K562 (cell line): Measurements from ENCODE around the gene ADAM19. TPM values are rescaled to one million over a fixed set of nuclear protein-coding genes. Genes with fewer than 3 reads are reported as not detected.
A peak's percentile ranks its signal among the peaks of the same experiment; 100 is the strongest.

Experiments
- CBFA2T3 ChIP-seq: fragments of 450-650 bp; IDR thresholded peaks from 2 replicates; pipeline ENCODE4 v1.6.1; 2017
- CHCHD3 ChIP-seq: fragments of 250-450 bp; sonication (Bioruptor Pico); IDR thresholded peaks from 2 replicates; pipeline ENCODE4 v2.1.2; 2022; ENCODE audit warnings: mild to moderate bottlenecking
- CREBBP ChIP-seq: IDR thresholded peaks from one replicate; pipeline ENCODE4 v1.6.1; 2012; ENCODE audit warnings: low read depth, mild to moderate bottlenecking, control low read depth, inconsistent platforms, low read length
- FOXJ3 ChIP-seq: sonication (generic); formaldehyde crosslinking; IDR thresholded peaks from 2 replicates; pipeline ENCODE4 v1.4.0; 2020; ENCODE audit warnings: mild to moderate bottlenecking, missing genetic modification reagents
- FOXK2 ChIP-seq, 2 experiments: fragments of 450-650 bp; IDR thresholded peaks in 1 of 2; conservative IDR thresholded peaks in 1 of 2; 2 replicates each; pipeline ENCODE4 v1.6.1; 2016; ENCODE audit warnings: low read depth in 2 of 2, mild to moderate bottlenecking in 1 of 2
- MBD1 ChIP-seq: fragments of 250-450 bp; sonication (Bioruptor Pico); IDR thresholded peaks from 2 replicates; pipeline ENCODE4 v1.8.0; 2022; ENCODE audit warnings: inconsistent platforms
- NFYB ChIP-seq: IDR thresholded peaks from 2 replicates; pipeline ENCODE4 v1.6.1; 2011; ENCODE audit warnings: mild to moderate bottlenecking, moderate library complexity; ENCODE audit not compliant: insufficient read length; ENCODE audit errors: extremely low read depth
- RAD51 ChIP-seq: fragments of 450-650 bp; IDR thresholded peaks from 2 replicates; pipeline ENCODE4 v1.7.1; 2016; ENCODE audit warnings: low read depth, mild to moderate bottlenecking, borderline replicate concordance
- RBBP5 ChIP-seq: fragments of 200-600 bp; sonication (generic); IDR thresholded peaks from 2 replicates; pipeline ENCODE4 v1.6.1; 2012; ENCODE audit warnings: borderline replicate concordance, mild to moderate bottlenecking, low read length, control low read depth, inconsistent platforms; ENCODE audit not compliant: insufficient read depth, poor library complexity, severe bottlenecking
- SETDB1 ChIP-seq: IDR thresholded peaks from one replicate; pipeline ENCODE4 v1.6.1; 2012; ENCODE audit warnings: low read length, control low read depth, inconsistent platforms
- SMARCA5 ChIP-seq: fragments of 450-650 bp; IDR thresholded peaks from 2 replicates; pipeline ENCODE4 v1.6.1; 2016
- TOE1 ChIP-seq, 2 experiments: fragments of 450-650 bp in 1 of 2; sonication (generic) in 1 of 2; formaldehyde crosslinking in 1 of 2; IDR thresholded peaks; 2 replicates each; pipeline versions ENCODE4 v1.7.1 to v1.8.0; 2016 to 2022; ENCODE audit warnings: borderline replicate concordance in 2 of 2, mild to moderate bottlenecking in 2 of 2, antibody characterized with exemption in 1 of 2, inconsistent platforms in 1 of 2, low read depth in 1 of 2, missing genetic modification reagents in 1 of 2, moderate library complexity in 1 of 2
- TSHZ1 ChIP-seq: fragments of 250-450 bp; sonication (Bioruptor Pico); IDR thresholded peaks from 2 replicates; pipeline ENCODE4 v1.4.0; 2020; ENCODE audit warnings: mild to moderate bottlenecking, moderate library complexity
- XRCC3 ChIP-seq: fragments of 450-650 bp; IDR thresholded peaks from 2 replicates; pipeline ENCODE4 v1.6.1; 2017; ENCODE audit warnings: mild to moderate bottlenecking, moderate library complexity
- ZNF197 ChIP-seq: fragments of 200-800 bp; sonication (Bioruptor generic); IDR thresholded peaks from 2 replicates; pipeline ENCODE4 v1.6.1; 2016; ENCODE audit warnings: low read depth, missing genetic modification characterization, missing compliant biosample characterization
- ZNF436 ChIP-seq: fragments of 250-450, 450-650 bp; sonication (Bioruptor Pico); formaldehyde crosslinking; IDR thresholded peaks from 2 replicates; pipeline ENCODE4 v1.7.0; 2020; ENCODE audit warnings: mild to moderate bottlenecking
- ZNF695 ChIP-seq: fragments of 450-650 bp; formaldehyde crosslinking; IDR thresholded peaks from 2 replicates; pipeline ENCODE4 v1.4.0; 2020; ENCODE audit warnings: mild to moderate bottlenecking, moderate library complexity
- ZNF79 ChIP-seq: fragments of 250-450 bp; sonication (Bioruptor Pico); IDR thresholded peaks from 2 replicates; pipeline ENCODE4 v1.4.0; 2020; ENCODE audit warnings: low read depth, mild to moderate bottlenecking, moderate library complexity
- polyA plus RNA-seq, 8 experiments: library from polyadenylated mRNA; depleted of rRNA in 4 of 8; stranded (reverse) in 5 of 8; unstranded in 3 of 8; fragments of >200 nt; fragmentation: Nextera tagmentation in 2 of 8; fragmentation: Illumina TruSeq in 1 of 8; extraction: Ambion mirVana in 2 of 8; extraction: Trizol in 1 of 8; gene quantifications; 2 replicates each; pipeline versions ENCODE4 v1.2.1 to v1.2.3, GENCODE V29; 2011 to 2014; ENCODE audit warnings: inconsistent platforms in 1 of 8, missing spikeins in 1 of 8
- total RNA-seq, 7 experiments: library from RNA; depleted of rRNA in 6 of 7; stranded (reverse); fragments of >200 nt in 6 of 7; fragmentation: Illumina TruSeq in 2 of 7; extraction: Trizol in 2 of 7; gene quantifications; 2 replicates each; pipeline versions ENCODE4 v1.2.1 to v1.2.3, GENCODE V29; 2011 to 2021; ENCODE audit warnings: low replicate concordance in 1 of 7
- TF ChIP-seq, protein P1 (sequence below): fragments of 250-450 bp; sonication (Bioruptor Pico); IDR thresholded peaks from 2 replicates; pipeline ENCODE4 v1.8.0; 2021; ENCODE audit warnings: moderate library complexity, mild to moderate bottlenecking, inconsistent platforms
- TF ChIP-seq, protein P2 (sequence below): fragments of 450-650 bp; formaldehyde crosslinking; IDR thresholded peaks from 2 replicates; pipeline ENCODE4 v1.4.0; 2020; ENCODE audit warnings: mild to moderate bottlenecking, mixed read lengths
- TF ChIP-seq, protein P3 (sequence below): sonication (generic); formaldehyde crosslinking; IDR thresholded peaks from 2 replicates; pipeline ENCODE4 v1.9.0; 2022; ENCODE audit warnings: mild to moderate bottlenecking, missing genetic modification reagents

Gene ADAM19
- total and polyA plus RNA-seq, 9 of the 15 experiments (the other 6 are each of a cell fraction or from before 2014, with no cell fraction given) = 0.11 to 1.1 (median 0.43) TPM

DNA sequence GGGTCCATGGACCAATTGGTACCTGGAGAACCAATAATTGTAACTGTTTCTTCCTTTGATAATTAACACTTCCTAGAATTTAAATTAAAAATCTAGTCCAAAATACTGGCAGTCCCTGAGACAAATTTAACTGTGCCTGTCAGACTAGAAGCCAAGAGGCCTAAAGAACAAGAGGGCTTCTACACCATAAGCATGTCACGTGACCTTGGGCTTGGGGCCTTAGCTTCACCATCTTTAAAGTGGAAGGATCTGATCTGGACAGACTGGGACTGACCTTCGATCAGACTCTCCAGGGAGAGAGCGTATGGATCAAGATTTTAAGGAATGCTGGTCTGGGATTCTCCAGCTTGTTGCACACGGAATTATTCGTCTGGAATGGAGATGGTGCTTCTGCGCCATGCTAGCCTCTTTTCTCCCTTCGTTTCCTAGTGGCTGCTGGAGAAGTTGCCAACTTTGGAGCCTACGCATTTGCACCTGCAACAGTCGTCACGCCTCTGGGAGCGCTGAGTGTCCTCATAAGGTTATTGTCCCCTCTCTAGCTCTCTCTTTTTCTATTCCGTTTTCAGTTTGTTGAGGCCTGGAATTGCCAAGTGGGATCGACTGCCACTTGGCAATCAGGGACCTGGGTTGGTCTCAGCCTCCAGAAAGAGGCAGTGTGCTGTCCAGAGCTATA, 107.1 kb downstream of the ADAM19 start (continued):
- TF ChIP-seq NFYB (no peak), CHCHD3 (CRISPR knock-in tag) (no peak), XRCC3 (no peak), SMARCA5 (no peak), ZNF436 (CRISPR knock-in tag) (no peak), ZNF197 (CRISPR knock-in tag) (no peak), ZNF79 (CRISPR knock-in tag) (no peak), CBFA2T3 (no peak), TSHZ1 (CRISPR knock-in tag) (no peak), RBBP5 (no peak), CREBBP (no peak), TOE1 (IDR thresholded peaks at IDR 0.05; ENCODE audit: borderline replicate concordance) (peak; percentile 83; the same call in 1 of the 2 replicates), TOE1 (CRISPR knock-in tag; IDR thresholded peaks at IDR 0.05; ENCODE audit: borderline replicate concordance, low read depth) (no peak), RAD51 (peak; percentile 91), ZNF695 (CRISPR knock-in tag) (no peak), SETDB1 (no peak), MBD1 (CRISPR knock-in tag) (no peak), FOXK2 (conservative IDR thresholded peaks at IDR 0.05 in 1 of 2, IDR thresholded peaks at IDR 0.05 in 1 of 2; ENCODE audit: low read depth in 2 of 2) (no peak), FOXJ3 (CRISPR knock-in tag) (no peak)
- TF ChIP-seq, protein P1, sequence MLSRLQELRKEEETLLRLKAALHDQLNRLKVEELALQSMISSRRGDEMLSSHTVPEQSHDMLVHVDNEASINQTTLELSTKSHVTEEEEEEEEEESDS (CRISPR knock-in tag) = no peak
- TF ChIP-seq, protein P2, sequence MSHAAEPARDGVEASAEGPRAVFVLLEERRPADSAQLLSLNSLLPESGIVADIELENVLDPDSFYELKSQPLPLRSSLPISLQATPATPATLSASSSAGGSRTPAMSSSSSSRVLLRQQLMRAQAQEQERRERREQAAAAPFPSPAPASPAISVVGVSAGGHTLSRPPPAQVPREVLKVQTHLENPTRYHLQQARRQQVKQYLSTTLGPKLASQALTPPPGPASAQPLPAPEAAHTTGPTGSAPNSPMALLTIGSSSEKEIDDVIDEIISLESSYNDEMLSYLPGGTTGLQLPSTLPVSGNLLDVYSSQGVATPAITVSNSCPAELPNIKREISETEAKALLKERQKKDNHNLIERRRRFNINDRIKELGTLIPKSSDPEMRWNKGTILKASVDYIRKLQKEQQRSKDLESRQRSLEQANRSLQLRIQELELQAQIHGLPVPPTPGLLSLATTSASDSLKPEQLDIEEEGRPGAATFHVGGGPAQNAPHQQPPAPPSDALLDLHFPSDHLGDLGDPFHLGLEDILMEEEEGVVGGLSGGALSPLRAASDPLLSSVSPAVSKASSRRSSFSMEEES (CRISPR knock-in tag) = peak; percentile 90
- TF ChIP-seq, protein P3, sequence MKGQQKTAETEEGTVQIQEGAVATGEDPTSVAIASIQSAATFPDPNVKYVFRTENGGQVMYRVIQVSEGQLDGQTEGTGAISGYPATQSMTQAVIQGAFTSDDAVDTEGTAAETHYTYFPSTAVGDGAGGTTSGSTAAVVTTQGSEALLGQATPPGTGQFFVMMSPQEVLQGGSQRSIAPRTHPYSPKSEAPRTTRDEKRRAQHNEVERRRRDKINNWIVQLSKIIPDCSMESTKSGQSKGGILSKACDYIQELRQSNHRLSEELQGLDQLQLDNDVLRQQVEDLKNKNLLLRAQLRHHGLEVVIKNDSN = peak; percentile 50
